SK-N-SH treated with all-trans-retinoic acid at 6 μM for 48 hours (cell line): ENCODE data around the gene ARID5B.

Experiments
- ATAC-seq: fragments of 200-7000 bp; cut with Tn5 transposase; 3 replicates; pipeline ENCODE4 v1.9.1; 2020; ENCODE audit warnings: mild to moderate bottlenecking, moderate library complexity
- ARNTL ChIP-seq: fragments of 450-650 bp; formaldehyde crosslinking; IDR thresholded peaks from 2 replicates; pipeline ENCODE4 v1.5.0; 2020; ENCODE audit warnings: low read depth, mild to moderate bottlenecking, moderate library complexity, borderline replicate concordance
- BACH2 ChIP-seq: fragments of 250-450 bp; sonication (Bioruptor Pico); IDR thresholded peaks from 2 replicates; pipeline ENCODE4 v1.9.0; 2021; ENCODE audit warnings: mild to moderate bottlenecking, borderline replicate concordance
- CSRNP3 ChIP-seq: fragments of 250-450 bp; sonication (Bioruptor Pico); IDR thresholded peaks from 2 replicates; pipeline ENCODE4 v1.5.1; 2021; ENCODE audit warnings: mild to moderate bottlenecking, moderate library complexity
- GLIS3 ChIP-seq: fragments of 250-450 bp; sonication (Bioruptor Pico); IDR thresholded peaks from 2 replicates; pipeline ENCODE4 v1.5.0; 2020; ENCODE audit warnings: mild to moderate bottlenecking, moderate library complexity
- ISL1 ChIP-seq: fragments of 250-450 bp; sonication (Bioruptor Pico); IDR thresholded peaks from 2 replicates; pipeline ENCODE4 v2.1.2; 2022; ENCODE audit warnings: mild to moderate bottlenecking, moderate library complexity
- OSR1 ChIP-seq: fragments of 250-450 bp; sonication (Bioruptor Pico); IDR thresholded peaks from 2 replicates; pipeline ENCODE4 v1.8.0; 2022; ENCODE audit warnings: moderate library complexity, mild to moderate bottlenecking, inconsistent platforms
- PATZ1 ChIP-seq: fragments of 250-450 bp; sonication (Bioruptor Pico); IDR thresholded peaks from 2 replicates; pipeline ENCODE4 v1.8.0; 2020; ENCODE audit warnings: mild to moderate bottlenecking, moderate library complexity, borderline replicate concordance
- PPARA ChIP-seq: fragments of 250-450 bp; sonication (Bioruptor Pico); IDR thresholded peaks from 2 replicates; pipeline ENCODE4 v1.5.0; 2020; ENCODE audit warnings: mild to moderate bottlenecking, borderline replicate concordance
- SNAI2 ChIP-seq: fragments of 250-450 bp; sonication (Bioruptor Pico); IDR thresholded peaks from 2 replicates; pipeline ENCODE4 v1.5.0; 2020; ENCODE audit warnings: mild to moderate bottlenecking, moderate library complexity
- TCF4 ChIP-seq: fragments of 250-450 bp; sonication (Bioruptor Pico); IDR thresholded peaks from 2 replicates; pipeline ENCODE4 v1.8.0; 2021; ENCODE audit warnings: mild to moderate bottlenecking, moderate library complexity, borderline replicate concordance
- TOX ChIP-seq: fragments of 250-450 bp; sonication (Bioruptor Pico); IDR thresholded peaks from 2 replicates; pipeline ENCODE4 v1.8.0; 2021; ENCODE audit warnings: mild to moderate bottlenecking, moderate library complexity, borderline replicate concordance
- TSHZ2 ChIP-seq: fragments of 250-450 bp; sonication (Bioruptor Pico); IDR thresholded peaks from 2 replicates; pipeline ENCODE4 v1.5.0; 2020; ENCODE audit warnings: mild to moderate bottlenecking, moderate library complexity
- ZC3H10 ChIP-seq: fragments of 250-450 bp; sonication (Bioruptor Pico); IDR thresholded peaks from 2 replicates; pipeline ENCODE4 v1.5.1; 2021; ENCODE audit warnings: mild to moderate bottlenecking, moderate library complexity
- ZFP3 ChIP-seq: fragments of 250-450 bp; sonication (Bioruptor Pico); IDR thresholded peaks from 2 replicates; pipeline ENCODE4 v1.5.0; 2020; ENCODE audit warnings: mild to moderate bottlenecking, moderate library complexity
- ZFP30 ChIP-seq: fragments of 450-650 bp; formaldehyde crosslinking; IDR thresholded peaks from 2 replicates; pipeline ENCODE4 v1.5.0; 2022; ENCODE audit warnings: mild to moderate bottlenecking, moderate library complexity
- ZNF565 ChIP-seq: fragments of 450-650 bp; formaldehyde crosslinking; conservative IDR thresholded peaks from 2 replicates; pipeline ENCODE4 v1.5.0; 2020; ENCODE audit warnings: low read depth, mild to moderate bottlenecking, moderate library complexity
- ZNF70 ChIP-seq: fragments of 450-650 bp; formaldehyde crosslinking; IDR thresholded peaks from 2 replicates; pipeline ENCODE4 v1.5.0; 2020; ENCODE audit warnings: mild to moderate bottlenecking, moderate library complexity
- ZNF8 ChIP-seq: fragments of 450-650 bp; formaldehyde crosslinking; IDR thresholded peaks from 2 replicates; pipeline ENCODE4 v1.5.0; 2020; ENCODE audit warnings: mild to moderate bottlenecking, moderate library complexity
- TF ChIP-seq, protein P1 (sequence below): fragments of 250-450 bp; sonication (Bioruptor Pico); IDR thresholded peaks from 2 replicates; pipeline ENCODE4 v1.5.1; 2020; ENCODE audit warnings: low read depth, mild to moderate bottlenecking, moderate library complexity
- TF ChIP-seq, protein P2 (sequence below): fragments of 250-450 bp; sonication (Bioruptor Pico); IDR thresholded peaks from 2 replicates; pipeline ENCODE4 v1.8.0; 2021; ENCODE audit warnings: low read depth, mild to moderate bottlenecking, moderate library complexity, borderline replicate concordance

ARID5B gene

GRCh38 chr10:62047228-62047892 lies 145.9 kb downstream of the ARID5B start (continued):
- TF ChIP-seq, protein P1, sequence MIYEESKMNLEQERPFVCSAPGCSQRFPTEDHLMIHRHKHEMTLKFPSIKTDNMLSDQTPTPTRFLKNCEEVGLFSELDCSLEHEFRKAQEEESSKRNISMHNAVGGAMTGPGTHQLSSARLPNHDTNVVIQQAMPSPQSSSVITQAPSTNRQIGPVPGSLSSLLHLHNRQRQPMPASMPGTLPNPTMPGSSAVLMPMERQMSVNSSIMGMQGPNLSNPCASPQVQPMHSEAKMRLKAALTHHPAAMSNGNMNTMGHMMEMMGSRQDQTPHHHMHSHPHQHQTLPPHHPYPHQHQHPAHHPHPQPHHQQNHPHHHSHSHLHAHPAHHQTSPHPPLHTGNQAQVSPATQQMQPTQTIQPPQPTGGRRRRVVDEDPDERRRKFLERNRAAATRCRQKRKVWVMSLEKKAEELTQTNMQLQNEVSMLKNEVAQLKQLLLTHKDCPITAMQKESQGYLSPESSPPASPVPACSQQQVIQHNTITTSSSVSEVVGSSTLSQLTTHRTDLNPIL (CRISPR knock-in tag): no peak
- TF ChIP-seq SNAI2: no peak
- no peak for TF ChIP-seq ISL1 (CRISPR knock-in tag)

DNA sequence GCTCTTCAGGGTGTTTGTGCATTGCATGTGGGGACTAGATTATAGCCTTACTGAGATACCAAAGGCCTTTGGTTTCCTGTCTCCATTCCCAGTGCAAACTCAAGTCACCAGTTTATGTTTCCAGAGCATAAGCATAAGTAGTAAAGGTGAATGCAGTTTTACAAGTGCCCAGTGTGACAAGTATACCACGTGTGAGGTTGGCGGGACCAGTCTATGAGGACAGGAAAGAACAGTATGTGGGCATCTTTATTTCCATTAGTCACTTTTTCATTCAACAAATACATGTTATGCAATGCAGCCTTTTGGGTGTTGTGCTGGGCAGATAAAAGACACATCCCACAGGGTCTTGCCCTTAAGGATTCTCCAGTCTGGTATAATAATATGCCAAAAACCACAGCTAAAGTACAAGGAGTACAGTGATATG lies 146.5 kb downstream of the ARID5B start:
- no peak for TF ChIP-seq TCF4
- TF ChIP-seq ZFP3: no peak
- no peak for TF ChIP-seq BACH2 (CRISPR knock-in tag)
- TF ChIP-seq PPARA (CRISPR knock-in tag): no peak
- no peak for TF ChIP-seq ZC3H10 (CRISPR knock-in tag)
- TF ChIP-seq GLIS3 (CRISPR knock-in tag): no peak
- no peak for TF ChIP-seq OSR1 (CRISPR knock-in tag)
- TF ChIP-seq, protein P2, sequence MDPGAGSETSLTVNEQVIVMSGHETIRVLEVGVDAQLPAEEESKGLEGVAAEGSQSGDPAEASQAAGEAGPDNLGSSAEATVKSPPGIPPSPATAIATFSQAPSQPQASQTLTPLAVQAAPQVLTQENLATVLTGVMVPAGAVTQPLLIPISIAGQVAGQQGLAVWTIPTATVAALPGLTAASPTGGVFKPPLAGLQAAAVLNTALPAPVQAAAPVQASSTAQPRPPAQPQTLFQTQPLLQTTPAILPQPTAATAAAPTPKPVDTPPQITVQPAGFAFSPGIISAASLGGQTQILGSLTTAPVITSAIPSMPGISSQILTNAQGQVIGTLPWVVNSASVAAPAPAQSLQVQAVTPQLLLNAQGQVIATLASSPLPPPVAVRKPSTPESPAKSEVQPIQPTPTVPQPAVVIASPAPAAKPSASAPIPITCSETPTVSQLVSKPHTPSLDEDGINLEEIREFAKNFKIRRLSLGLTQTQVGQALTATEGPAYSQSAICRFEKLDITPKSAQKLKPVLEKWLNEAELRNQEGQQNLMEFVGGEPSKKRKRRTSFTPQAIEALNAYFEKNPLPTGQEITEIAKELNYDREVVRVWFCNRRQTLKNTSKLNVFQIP (CRISPR knock-in tag): no peak
- no peak for TF ChIP-seq ISL1 (CRISPR knock-in tag)
- TF ChIP-seq ZNF565 (CRISPR knock-in tag): no peak
- no peak for TF ChIP-seq SNAI2
- no peak for TF ChIP-seq ARNTL (CRISPR knock-in tag)
- TF ChIP-seq, protein P1 (CRISPR knock-in tag): no peak
- TF ChIP-seq TOX (CRISPR knock-in tag): no peak
- ATAC-seq: no peak

GRCh38 chr10:62048470-62048869 lies 147.0 kb downstream of the ARID5B start:
- no peak for ATAC-seq
- TF ChIP-seq TSHZ2 (CRISPR knock-in tag) (no peak), ZNF8 (CRISPR knock-in tag) (no peak), SNAI2 (no peak), CSRNP3 (CRISPR knock-in tag) (no peak), ISL1 (CRISPR knock-in tag) (no peak), TCF4 (no peak), ZC3H10 (CRISPR knock-in tag) (no peak), PATZ1 (CRISPR knock-in tag) (no peak), ZFP30 (CRISPR knock-in tag) (no peak), ZNF70 (CRISPR knock-in tag) (no peak), ZNF565 (CRISPR knock-in tag) (no peak), TOX (CRISPR knock-in tag) (no peak)
- TF ChIP-seq, protein P1 (CRISPR knock-in tag): no peak
- TF ChIP-seq, protein P2 (CRISPR knock-in tag): no peak
